Measurements from ENCODE around the gene REELD1. TPM values are rescaled to one million over a fixed set of nuclear protein-coding genes. Genes with fewer than 3 reads are reported as not detected.

REELD1 gene
- total RNA-seq, 1 experiment from 2014 or later, result not detected

GRCh38 chr4:146232131-146232722, 17.9 kb downstream of the REELD1 start:
- no peaks in the 10 kb centered on the region; the same call in 1 of the 2 replicates for H3K27me3 Mint-ChIP-seq (ENCODE audit: low read depth)
- H2BK12ac ChIP-seq (ENCODE audit: insufficient read length, low read depth, low read length), result no peak overlapping the region
- H4K91ac ChIP-seq (ENCODE audit: insufficient read length, low read depth, low read length), result no peak overlapping the region
- no peak for TF ChIP-seq CTCF (conservative IDR thresholded peaks at IDR 0.05)
- peaks cover 2 to 3% of the 10 kb centered on the region in 2 experiments for H3K4me1 Mint-ChIP-seq
- no peak overlapping the region for H2AK5ac ChIP-seq (ENCODE audit: insufficient read length, low read length)
- H3K79me1 ChIP-seq (ENCODE audit: insufficient read depth, low read depth, low read length, poor library complexity, severe bottlenecking), result no peaks in the 10 kb centered on the region
- H2BK20ac ChIP-seq (ENCODE audit: low read depth, low read length, poor library complexity, severe bottlenecking), result no peak overlapping the region
- no peak overlapping the region for H3K4ac ChIP-seq (ENCODE audit: low read depth, low read length)
- no peak overlapping the region; a peak in 1 of 7 replicates for H3K27ac Mint-ChIP-seq
- H3K23me2 ChIP-seq (ENCODE audit: insufficient read length, low read depth, low read length, poor library complexity, severe bottlenecking), result no peaks in the 10 kb centered on the region
- H2BK5ac ChIP-seq (ENCODE audit: insufficient read length, low read length), result no peak overlapping the region
- H3K9me3 ChIP-seq (ENCODE audit: control insufficient read depth, low read depth, low read length), result no peaks in the 10 kb centered on the region
- no CpG with 5 or more reads among the region's 1 CpG for WGBS (ENCODE audit: extremely low coverage, insufficient read length, low lambda C conversion rate)
- H2BK120ac ChIP-seq (ENCODE audit: low read depth, low read length, poor library complexity, severe bottlenecking), result no peak overlapping the region
- no peak overlapping the region for H3T11ph ChIP-seq (ENCODE audit: low read length)
- H3K9ac ChIP-seq (ENCODE audit: extremely low read depth, insufficient read length, low read length), result no peak overlapping the region
- H4K5ac ChIP-seq (ENCODE audit: insufficient read length, low read depth, low read length), result no peak overlapping the region
- no peak overlapping the region for H2AFZ ChIP-seq (ENCODE audit: low read length)
- no peaks in the 10 kb centered on the region for H4K20me1 ChIP-seq (ENCODE audit: control insufficient read depth, insufficient read depth, insufficient read length)
- no peak overlapping the region for H3K4me2 ChIP-seq (ENCODE audit: insufficient read depth, insufficient read length, low read length)
- no peak overlapping the region for H3K18ac ChIP-seq (ENCODE audit: insufficient read length, low read depth, low read length)
- H2BK15ac ChIP-seq (ENCODE audit: low read depth, low read length), result no peak overlapping the region
- no peak overlapping the region for H3K27ac ChIP-seq (ENCODE audit: insufficient read length, low read depth, low read length)
- DNase-seq, result no peak
- H3K14ac ChIP-seq (ENCODE audit: insufficient read depth, low read length), result no peak overlapping the region
- no peaks in the 10 kb centered on the region; the same call in 1 of the 2 replicates for H3K4me1 ChIP-seq (ENCODE audit: insufficient read depth, low read length)
- H3K36me3 Mint-ChIP-seq (ENCODE audit: insufficient read depth in 1 of 3, low read depth in 3 of 3), result no peaks in the 10 kb centered on the region; a peak in 1 of 7 replicates
- no peak overlapping the region for H3K4me3 Mint-ChIP-seq
- H4K8ac ChIP-seq (replicated peaks; ENCODE audit: insufficient read length, low read depth, low read length), result no peak overlapping the region
- no peak overlapping the region for H3K23ac ChIP-seq (ENCODE audit: insufficient read length, low read depth, low read length)
- no peak overlapping the region for H3K56ac ChIP-seq (ENCODE audit: insufficient read length, low read depth, low read length)
- H3K79me2 ChIP-seq (ENCODE audit: insufficient read depth, low read length), result no peaks in the 10 kb centered on the region
- no peaks in the 10 kb centered on the region for H3K27me3 ChIP-seq (ENCODE audit: insufficient read depth, low read length)
- no peaks in the 10 kb centered on the region for H3K9me3 Mint-ChIP-seq

Measured in H9 (cell line).